ENCODE data around the gene AMH.

AMH gene

GRCh38 chr19:2288338-2288817, 39.3 kb downstream of the AMH start:
- ChIA-PET CTCF (interaction anchor here (0.8 to 4.3 kb wide), 8 partner anchors 8 to 323 kb away, joined by 3 to 28 read pairs (median 3); partner anchors contain the start of gene PLEKHJ1), POLR2A (interaction anchor here (0.6 to 1.6 kb wide), 6 partner anchors 8 to 188 kb away, joined by 3 to 10 read pairs (median 4); partner anchors contain the start of gene GADD45B)
- no peak for TF ChIP-seq CTCF (IDR thresholded peaks at IDR 0.05; ENCODE audit: control extremely low read depth, extremely low read depth, low read depth, missing control alignments)
- DNase-seq (ENCODE audit: extremely low spot score), result no peak

- ChIA-PET POLR2A (interaction anchor here (0.6 to 1.6 kb wide), 6 partner anchors 8 to 28 kb away, joined by 3 to 10 read pairs (median 4); no protein-coding TSS in a partner anchor), CTCF (interaction anchor here (0.8 to 4.3 kb wide), 6 partner anchors 9 to 207 kb away, joined by 3 to 28 read pairs (median 4); no protein-coding TSS in a partner anchor)
- no peak for TF ChIP-seq CTCF (IDR thresholded peaks at IDR 0.05; ENCODE audit: control extremely low read depth, extremely low read depth, low read depth, missing control alignments)
- DNase-seq (ENCODE audit: extremely low spot score), result no peak
Measured at GRCh38 chr19:2288818-2289713, 39.9 kb downstream of the AMH start.

GRCh38 chr19:2289714-2290435, 40.8 kb downstream of the AMH start:
- ChIA-PET POLR2A (interaction anchor here (1.0 to 1.6 kb wide), 3 partner anchors 11 to 20 kb away, joined by 3 to 5 read pairs (median 5); no protein-coding TSS in a partner anchor), CTCF (interaction anchor here (1.0 to 4.3 kb wide), 6 partner anchors 16 to 206 kb away, joined by 3 to 28 read pairs (median 4); no protein-coding TSS in a partner anchor)
- TF ChIP-seq CTCF (IDR thresholded peaks at IDR 0.05; ENCODE audit: control extremely low read depth, extremely low read depth, low read depth, missing control alignments), result no peak
- peak; percentile 85 for DNase-seq (ENCODE audit: extremely low spot score)

GRCh38 chr19:2290441-2291184, 41.5 kb downstream of the AMH start:
- CTCF ChIA-PET, result interaction anchor here (1.0 to 1.7 kb wide), 2 partner anchors 15 to 134 kb away, joined by 3 to 4 read pairs; no protein-coding TSS in a partner anchor
- DNase-seq (ENCODE audit: extremely low spot score), result no peak
- no peak for TF ChIP-seq CTCF (IDR thresholded peaks at IDR 0.05; ENCODE audit: control extremely low read depth, extremely low read depth, low read depth, missing control alignments)
- POLR2A ChIA-PET, result no interaction called here

- CTCF ChIA-PET, result interaction anchor here (1.0 to 1.7 kb wide), 2 partner anchors 16 to 135 kb away, joined by 3 to 4 read pairs; no protein-coding TSS in a partner anchor
- DNase-seq (ENCODE audit: extremely low spot score), result no peak
- no peak for TF ChIP-seq CTCF (IDR thresholded peaks at IDR 0.05; ENCODE audit: control extremely low read depth, extremely low read depth, low read depth, missing control alignments)
- POLR2A ChIA-PET, result no interaction called here
Measured at GRCh38 chr19:2291185-2291751, 42.1 kb downstream of the AMH start.

Data from GM10248 (cell line).